Measurements from ENCODE around the gene SP140L. TPM values are rescaled to one million over a fixed set of nuclear protein-coding genes. Genes with fewer than 3 reads are reported as not detected.
"Not testable (repeated sequence)": the region's sequence is repeated elsewhere in the genome, so short reads cannot be mapped to it uniquely, and the experiment has no call there.

Gene SP140L
- total RNA-seq, 1 donor from 2014 or later = 7.9 TPM

GRCh38 chr2:230299618-230300017 lies 27.4 kb upstream of the SP140L start:
- Histone ChIP-seq H3K4me3 (ENCODE audit: low read depth, low read length) (no peak overlapping the region), H3K27me3 (ENCODE audit: control insufficient read depth, insufficient read depth, low read length) (no peaks in the 10 kb centered on the region), H3K36me3 (ENCODE audit: control insufficient read depth, insufficient read depth, low read length) (no peaks in the 10 kb centered on the region)
- no peak for DNase-seq (ENCODE audit: low read depth)
- no peak for TF ChIP-seq CTCF (IDR thresholded peaks at IDR 0.05; ENCODE audit: insufficient read depth, low read length, poor library complexity, severe bottlenecking)

DNA sequence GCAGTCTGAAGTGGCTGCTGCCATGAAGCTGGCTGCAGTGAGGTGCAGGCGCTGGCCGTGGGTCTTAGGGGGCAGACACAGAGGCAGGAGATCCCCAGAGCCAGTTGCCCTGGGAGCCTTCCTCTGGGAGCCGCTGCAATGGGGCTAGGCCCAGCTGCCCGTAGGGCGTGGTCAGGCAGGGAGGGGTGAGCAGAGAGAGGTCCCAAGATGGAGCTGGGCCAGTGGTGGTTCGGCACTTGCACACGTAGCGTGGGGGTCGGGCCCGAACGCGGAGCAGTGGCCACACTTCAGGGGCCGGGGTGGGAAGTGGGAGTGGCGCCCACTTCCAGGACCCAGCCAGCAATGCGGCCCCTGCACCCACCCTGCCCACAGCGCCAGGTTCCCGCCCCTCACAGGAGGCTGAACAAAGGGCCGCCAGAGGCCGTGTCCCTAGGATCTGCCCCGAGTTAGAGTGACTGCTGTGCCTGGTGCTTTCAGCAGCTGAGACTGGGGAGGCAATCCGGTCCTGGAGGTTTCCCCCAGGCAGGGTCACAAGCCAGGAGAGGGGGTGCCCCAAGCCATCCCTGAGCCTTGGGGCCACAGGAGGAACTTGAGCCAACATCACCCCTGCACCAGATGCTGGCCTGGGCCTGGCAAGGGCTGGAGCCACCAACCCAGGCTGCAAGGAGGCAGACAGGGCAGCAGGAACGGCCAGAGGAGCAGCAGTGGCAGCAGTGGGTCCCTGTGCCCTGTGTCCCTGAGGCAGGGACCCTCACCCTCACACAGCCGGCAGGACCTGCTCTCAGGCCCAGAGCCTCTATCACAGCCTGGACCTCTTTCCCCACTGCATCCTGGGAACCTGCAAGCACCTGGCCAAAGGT lies 21.3 kb upstream of the SP140L start:
- Histone ChIP-seq H3K4me3 (ENCODE audit: low read depth, low read length) (no peak overlapping the region), H3K27me3 (ENCODE audit: control insufficient read depth, insufficient read depth, low read length) (no peaks in the 10 kb centered on the region), H3K36me3 (ENCODE audit: control insufficient read depth, insufficient read depth, low read length) (no peaks in the 10 kb centered on the region)
- TF ChIP-seq CTCF (IDR thresholded peaks at IDR 0.05; ENCODE audit: insufficient read depth, low read length, poor library complexity, severe bottlenecking) = no peak
- no peak for DNase-seq (ENCODE audit: low read depth)

GRCh38 chr2:230306474-230306873 lies 20.5 kb upstream of the SP140L start:
- no peak for TF ChIP-seq CTCF (IDR thresholded peaks at IDR 0.05; ENCODE audit: insufficient read depth, low read length, poor library complexity, severe bottlenecking)
- Histone ChIP-seq H3K27me3 (ENCODE audit: control insufficient read depth, insufficient read depth, low read length) (no peaks in the 10 kb centered on the region), H3K4me3 (ENCODE audit: low read depth, low read length) (no peak overlapping the region), H3K36me3 (ENCODE audit: control insufficient read depth, insufficient read depth, low read length) (no peaks in the 10 kb centered on the region)
- no peak for DNase-seq (ENCODE audit: low read depth)

- no peak for TF ChIP-seq CTCF (IDR thresholded peaks at IDR 0.05; ENCODE audit: insufficient read depth, low read length, poor library complexity, severe bottlenecking)
- no peaks in the 10 kb centered on the region for H3K36me3 ChIP-seq (ENCODE audit: control insufficient read depth, insufficient read depth, low read length)
- H3K4me3 ChIP-seq (ENCODE audit: low read depth, low read length) = no peak overlapping the region
- no peaks in the 10 kb centered on the region for H3K27me3 ChIP-seq (ENCODE audit: control insufficient read depth, insufficient read depth, low read length)
- no peak for DNase-seq (ENCODE audit: low read depth)
Measured at GRCh38 chr2:230307485-230307884, 19.5 kb upstream of the SP140L start.

GRCh38 chr2:230308402-230309000 lies 18.5 kb upstream of the SP140L start:
- no peak for TF ChIP-seq CTCF (IDR thresholded peaks at IDR 0.05; ENCODE audit: insufficient read depth, low read length, poor library complexity, severe bottlenecking)
- Histone ChIP-seq H3K4me3 (ENCODE audit: low read depth, low read length) (no peak overlapping the region), H3K36me3 (ENCODE audit: control insufficient read depth, insufficient read depth, low read length) (no peaks in the 10 kb centered on the region), H3K27me3 (ENCODE audit: control insufficient read depth, insufficient read depth, low read length) (no peaks in the 10 kb centered on the region)
- DNase-seq (ENCODE audit: low read depth) = no peak

DNA sequence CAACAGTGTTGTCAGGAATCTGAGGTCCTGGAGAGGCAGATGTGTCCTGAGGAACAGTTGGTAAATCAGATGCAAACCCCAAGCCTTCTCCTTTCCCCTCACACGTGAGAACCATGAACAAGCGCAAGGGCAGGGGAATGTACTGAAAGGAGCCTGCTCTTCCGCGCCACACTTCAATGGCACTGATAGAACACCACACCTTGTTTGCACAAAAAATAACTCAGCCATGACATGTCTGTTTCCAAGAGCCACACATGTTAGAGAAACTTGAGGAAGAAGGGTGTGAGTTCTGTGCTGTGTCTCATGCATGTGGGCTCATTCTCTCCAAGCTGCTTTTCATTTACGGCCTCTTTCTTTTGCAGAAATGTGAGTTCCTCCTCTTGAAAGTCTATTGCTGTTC lies 16.2 kb upstream of the SP140L start:
- not testable (repeated sequence) for H3K27me3 ChIP-seq (ENCODE audit: control insufficient read depth, insufficient read depth, low read length); DNase-seq (ENCODE audit: low read depth); H3K36me3 ChIP-seq (ENCODE audit: control insufficient read depth, insufficient read depth, low read length); H3K4me3 ChIP-seq (ENCODE audit: low read depth, low read length)

- not testable (repeated sequence) for H3K36me3 ChIP-seq (ENCODE audit: control insufficient read depth, insufficient read depth, low read length); H3K27me3 ChIP-seq (ENCODE audit: control insufficient read depth, insufficient read depth, low read length); H3K4me3 ChIP-seq (ENCODE audit: low read depth, low read length); DNase-seq (ENCODE audit: low read depth)
Measured at GRCh38 chr2:230311634-230312033, 15.4 kb upstream of the SP140L start.

Measured in kidney epithelial cell (primary cell).